Measurements from ENCODE around the gene HS3ST5.

The HS3ST5 gene

DNA sequence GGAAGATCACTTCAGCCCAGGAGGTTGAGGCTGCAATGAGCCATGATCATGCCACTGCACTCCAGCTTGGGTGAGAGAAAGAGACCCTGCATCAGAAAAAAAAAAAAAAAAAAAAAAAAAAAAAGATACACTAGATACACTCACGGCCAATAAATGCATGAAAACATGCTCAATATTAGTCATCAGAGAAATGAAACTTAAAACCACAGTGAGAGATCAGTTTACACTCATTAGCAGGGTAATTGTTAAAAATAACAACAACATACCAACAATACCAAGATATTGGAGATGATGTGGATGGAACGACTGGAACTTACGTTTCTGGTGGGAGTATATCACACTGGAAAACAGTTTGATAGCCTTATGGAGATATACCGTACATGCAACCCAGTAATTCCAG, 29.9 kb downstream of the HS3ST5 start:
- H3K4me3 ChIP-seq (ENCODE audit: low read depth, low read length), result no peak overlapping the region
- TF ChIP-seq, protein P1, sequence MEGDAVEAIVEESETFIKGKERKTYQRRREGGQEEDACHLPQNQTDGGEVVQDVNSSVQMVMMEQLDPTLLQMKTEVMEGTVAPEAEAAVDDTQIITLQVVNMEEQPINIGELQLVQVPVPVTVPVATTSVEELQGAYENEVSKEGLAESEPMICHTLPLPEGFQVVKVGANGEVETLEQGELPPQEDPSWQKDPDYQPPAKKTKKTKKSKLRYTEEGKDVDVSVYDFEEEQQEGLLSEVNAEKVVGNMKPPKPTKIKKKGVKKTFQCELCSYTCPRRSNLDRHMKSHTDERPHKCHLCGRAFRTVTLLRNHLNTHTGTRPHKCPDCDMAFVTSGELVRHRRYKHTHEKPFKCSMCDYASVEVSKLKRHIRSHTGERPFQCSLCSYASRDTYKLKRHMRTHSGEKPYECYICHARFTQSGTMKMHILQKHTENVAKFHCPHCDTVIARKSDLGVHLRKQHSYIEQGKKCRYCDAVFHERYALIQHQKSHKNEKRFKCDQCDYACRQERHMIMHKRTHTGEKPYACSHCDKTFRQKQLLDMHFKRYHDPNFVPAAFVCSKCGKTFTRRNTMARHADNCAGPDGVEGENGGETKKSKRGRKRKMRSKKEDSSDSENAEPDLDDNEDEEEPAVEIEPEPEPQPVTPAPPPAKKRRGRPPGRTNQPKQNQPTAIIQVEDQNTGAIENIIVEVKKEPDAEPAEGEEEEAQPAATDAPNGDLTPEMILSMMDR (IDR thresholded peaks at IDR 0.05; ENCODE audit: borderline replicate concordance, insufficient read depth, low read depth, low read length), result no peak

- TF ChIP-seq, protein P1 (IDR thresholded peaks at IDR 0.05; ENCODE audit: borderline replicate concordance, insufficient read depth, low read depth, low read length), result no peak
- no peak overlapping the region for H3K4me3 ChIP-seq (ENCODE audit: low read depth, low read length)
Measured at GRCh38 chr6:114310053-114310452, 32.8 kb downstream of the HS3ST5 start.

- TF ChIP-seq, protein P1 (IDR thresholded peaks at IDR 0.05; ENCODE audit: borderline replicate concordance, insufficient read depth, low read depth, low read length), result peak; percentile 9; the same call in 1 of the 2 replicates
- no peak overlapping the region for H3K4me3 ChIP-seq (ENCODE audit: low read depth, low read length)
Measured at GRCh38 chr6:114304304-114304887, 38.4 kb downstream of the HS3ST5 start.

DNA sequence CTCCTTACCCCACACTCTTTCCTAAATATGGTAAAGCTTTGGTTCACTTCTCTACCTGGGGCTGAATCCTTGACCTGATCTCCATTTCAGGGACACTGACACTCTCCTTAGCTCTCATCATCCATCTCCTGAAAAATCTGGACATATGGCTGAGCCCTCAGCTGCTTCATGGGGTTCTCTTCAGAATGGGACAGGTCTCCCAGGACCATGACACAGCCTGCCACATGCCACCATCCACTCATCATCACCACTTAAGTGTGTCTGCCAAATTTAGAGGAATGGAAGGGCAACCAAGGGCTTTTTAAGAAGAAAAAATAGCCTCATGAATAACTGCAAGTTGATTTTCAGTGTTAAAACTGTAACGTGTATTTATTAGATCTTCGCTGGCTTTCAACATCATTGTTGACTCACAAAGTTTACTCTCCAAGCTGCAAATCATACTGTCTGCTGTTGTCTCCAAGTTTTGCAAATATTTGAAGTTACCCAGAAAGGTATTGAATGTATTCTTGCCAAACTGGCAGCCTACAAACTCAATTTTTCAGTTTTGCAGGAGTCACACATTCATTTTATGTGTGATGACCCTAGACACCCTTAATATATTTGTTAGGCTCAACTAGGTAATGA, 41.1 kb downstream of the HS3ST5 start:
- TF ChIP-seq, protein P1 (IDR thresholded peaks at IDR 0.05; ENCODE audit: borderline replicate concordance, insufficient read depth, low read depth, low read length), result no peak
- no peak overlapping the region for H3K4me3 ChIP-seq (ENCODE audit: low read depth, low read length)

DNA sequence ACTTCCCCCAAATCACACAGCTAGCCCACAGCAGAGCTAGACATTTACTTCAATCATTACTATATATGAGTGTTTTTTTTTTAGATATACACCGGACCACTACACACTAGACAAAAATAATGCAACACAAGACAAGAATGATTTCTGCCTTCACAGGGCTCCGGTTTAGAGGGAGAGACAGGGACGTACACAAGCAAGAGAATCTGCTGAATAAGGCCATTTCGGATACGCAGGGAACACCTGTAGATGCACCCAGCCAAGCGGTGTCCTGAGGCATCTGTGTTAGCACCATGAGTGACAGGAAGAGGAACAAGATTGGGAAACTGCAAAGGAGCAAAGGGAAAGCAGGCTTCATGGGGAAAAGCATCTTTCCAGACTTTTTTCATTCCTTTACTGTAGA, 45.7 kb downstream of the HS3ST5 start:
- H3K4me3 ChIP-seq (ENCODE audit: low read depth, low read length), result no peak overlapping the region
- TF ChIP-seq, protein P1 (IDR thresholded peaks at IDR 0.05; ENCODE audit: borderline replicate concordance, insufficient read depth, low read depth, low read length), result no peak

- H3K4me3 ChIP-seq (ENCODE audit: low read depth, low read length), result no peak overlapping the region
- TF ChIP-seq, protein P1 (IDR thresholded peaks at IDR 0.05; ENCODE audit: borderline replicate concordance, insufficient read depth, low read depth, low read length), result no peak
Measured at GRCh38 chr6:114292431-114292830, 50.4 kb downstream of the HS3ST5 start.

- no peak overlapping the region for H3K4me3 ChIP-seq (ENCODE audit: low read depth, low read length)
Measured at GRCh38 chr6:114291428-114291827, 51.4 kb downstream of the HS3ST5 start.

More at GRCh38 chr6:114291428-114291827, 51.4 kb downstream of the HS3ST5 start:
- TF ChIP-seq, protein P1 (IDR thresholded peaks at IDR 0.05; ENCODE audit: borderline replicate concordance, insufficient read depth, low read depth, low read length), result no peak
